MM.1S (cell line): Measurements from ENCODE around the gene RPUSD4.

Experiments used
- EZH2 ChIP-seq: fragments of 300-600 bp; sonication (generic); optimal IDR thresholded peaks from 2 replicates; pipeline ENCODE3; 2017; ENCODE audit warnings: low read depth, mild to moderate bottlenecking, antibody characterized with exemption, low read length, mixed read lengths
- TF ChIP-seq, protein P1 (sequence below): fragments of 300-600 bp; sonication (generic); IDR thresholded peaks from 2 replicates; pipeline ENCODE4 v1.5.1; 2016; ENCODE audit warnings: antibody characterized with exemption, low read length, mixed read lengths

DNA sequence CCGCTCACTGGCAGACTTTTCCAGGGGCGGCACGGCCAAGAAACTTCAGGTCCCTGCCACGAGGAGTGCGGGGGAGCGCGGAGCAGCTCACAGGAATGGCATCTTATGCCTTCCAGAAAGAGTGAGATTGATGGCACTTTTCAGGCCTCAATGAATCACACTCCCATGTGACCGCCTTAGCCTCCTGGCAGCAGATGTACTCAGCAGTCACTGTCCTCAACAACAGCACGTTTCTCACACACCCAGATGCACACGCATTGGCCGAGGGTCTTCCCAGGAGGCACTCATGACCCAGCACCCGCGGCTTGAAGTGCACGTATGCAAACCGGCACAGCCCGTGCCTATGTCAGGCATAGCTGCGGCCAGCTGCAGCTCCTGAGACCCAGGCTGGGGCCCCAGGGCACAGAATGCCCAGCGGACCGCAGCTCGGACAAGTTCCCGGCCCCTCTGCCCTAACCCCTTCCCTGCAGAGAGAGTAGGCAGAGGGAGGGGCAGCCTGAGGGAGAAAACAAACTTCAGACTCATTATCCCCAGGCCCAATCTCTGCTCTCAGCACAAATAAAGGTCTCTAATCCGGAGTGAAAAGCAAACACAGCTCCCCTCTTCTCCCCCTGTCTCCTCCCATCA lies 48.3 kb downstream of the RPUSD4 start:
- TF ChIP-seq EZH2, result no peak
- TF ChIP-seq, protein P1, sequence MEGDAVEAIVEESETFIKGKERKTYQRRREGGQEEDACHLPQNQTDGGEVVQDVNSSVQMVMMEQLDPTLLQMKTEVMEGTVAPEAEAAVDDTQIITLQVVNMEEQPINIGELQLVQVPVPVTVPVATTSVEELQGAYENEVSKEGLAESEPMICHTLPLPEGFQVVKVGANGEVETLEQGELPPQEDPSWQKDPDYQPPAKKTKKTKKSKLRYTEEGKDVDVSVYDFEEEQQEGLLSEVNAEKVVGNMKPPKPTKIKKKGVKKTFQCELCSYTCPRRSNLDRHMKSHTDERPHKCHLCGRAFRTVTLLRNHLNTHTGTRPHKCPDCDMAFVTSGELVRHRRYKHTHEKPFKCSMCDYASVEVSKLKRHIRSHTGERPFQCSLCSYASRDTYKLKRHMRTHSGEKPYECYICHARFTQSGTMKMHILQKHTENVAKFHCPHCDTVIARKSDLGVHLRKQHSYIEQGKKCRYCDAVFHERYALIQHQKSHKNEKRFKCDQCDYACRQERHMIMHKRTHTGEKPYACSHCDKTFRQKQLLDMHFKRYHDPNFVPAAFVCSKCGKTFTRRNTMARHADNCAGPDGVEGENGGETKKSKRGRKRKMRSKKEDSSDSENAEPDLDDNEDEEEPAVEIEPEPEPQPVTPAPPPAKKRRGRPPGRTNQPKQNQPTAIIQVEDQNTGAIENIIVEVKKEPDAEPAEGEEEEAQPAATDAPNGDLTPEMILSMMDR, result no peak
